PC-9 (cell line): ENCODE measurements around the gene NKAIN2.

Source experiments
- CTCF ChIP-seq: fragments of 200-600 bp; sonication (generic); conservative IDR thresholded peaks from 2 replicates; pipeline ENCODE4 v1.6.1; 2017; ENCODE audit warnings: mixed run types, antibody characterized with exemption, mild to moderate bottlenecking, moderate library complexity
- EZH2 ChIP-seq: fragments of 200-600 bp; sonication (generic); IDR thresholded peaks from 2 replicates; pipeline ENCODE4 v1.8.0; 2017; ENCODE audit warnings: antibody characterized with exemption, low read depth

GRCh38 chr6:124604719-124605118, 801.1 kb downstream of the NKAIN2 start:
- TF ChIP-seq CTCF (no peak), EZH2 (no peak)
